Activated CD4-positive, alpha-beta memory T cell treated with anti-CD3 and anti-CD28 coated beads, Interleukin-2, amount 10 ng/mL, durations not matched to agents 7 days and 5 days (primary cell): ENCODE data around the gene PTPRE. TPM values are rescaled to one million over a fixed set of nuclear protein-coding genes. Genes with fewer than 3 reads are reported as not detected.
A peak's percentile ranks its signal among the peaks of the same experiment; 100 is the strongest.

Experiments
- CTCF ChIA-PET: fragments of 350-600 bp; sonication (Branson Sonifier 250); formaldehyde crosslinking; loops from one replicate; lab custom pipeline; 2021; ENCODE audit warnings: antibody characterized with exemption, inconsistent platforms; lab: Charles Lee
- POLR2A ChIA-PET: fragments of 350-600 bp; sonication (Branson Sonifier 250); formaldehyde crosslinking; loops from one replicate; lab custom pipeline; 2021; ENCODE audit warnings: antibody characterized with exemption; lab: Charles Lee
- DNase-seq: peaks from one replicate; pipeline ENCODE4 v3.0.0-alpha.2; 2020
- H3K27ac Mint-ChIP-seq: one replicate; pipeline ENCODE4 v1.8.0; 2021; ENCODE audit warnings: mild to moderate bottlenecking, mixed read lengths
- H3K27me3 Mint-ChIP-seq: one replicate; pipeline ENCODE4 v1.8.0; 2021; ENCODE audit warnings: mixed read lengths
- H3K36me3 Mint-ChIP-seq: one replicate; pipeline ENCODE4 v1.8.0; 2021; ENCODE audit warnings: low read depth, mixed read lengths
- H3K4me1 Mint-ChIP-seq: one replicate; pipeline ENCODE4 v1.8.0; 2021; ENCODE audit warnings: mixed read lengths
- H3K4me3 Mint-ChIP-seq: one replicate; pipeline ENCODE4 v1.8.0; 2021; ENCODE audit warnings: mild to moderate bottlenecking, mixed read lengths
- H3K9me3 Mint-ChIP-seq: one replicate; pipeline ENCODE4 v1.8.0; 2021; ENCODE audit warnings: mixed read lengths
- total RNA-seq, 2 experiments: library from RNA; stranded (reverse); gene quantifications; one replicate each; pipeline ENCODE4 v1.2.3, GENCODE V29; 2021

PTPRE gene
- total RNA-seq, 2 experiments from 2014 or later: 29.2 to 30.6 TPM

GRCh38 chr10:127874671-127875448 lies 32.0 kb upstream of the PTPRE start:
- ChIA-PET CTCF (interaction anchor here (1.6 kb wide), 2 partner anchors 32 to 136 kb away, joined by 5 to 11 read pairs; partner anchors contain the start of gene PTPRE), POLR2A (interaction anchor here (0.8 kb wide), 1 partner anchor 172 kb away, joined by 3 read pairs; no protein-coding TSS in a partner anchor)
- Mint-ChIP-seq H3K36me3 (no peaks in the 10 kb centered on the region), H3K4me3 (no peak overlapping the region), H3K27ac (no peak overlapping the region), H3K4me1 (peaks cover 44% of the 10 kb centered on the region), H3K27me3 (peaks cover 12% of the 10 kb centered on the region), H3K9me3 (no peaks in the 10 kb centered on the region)
- no peak for DNase-seq

- Mint-ChIP-seq H3K4me3 (no peak overlapping the region), H3K4me1 (peaks cover 49% of the 10 kb centered on the region), H3K27me3 (peaks cover 8% of the 10 kb centered on the region), H3K9me3 (no peaks in the 10 kb centered on the region), H3K36me3 (no peaks in the 10 kb centered on the region), H3K27ac (no peak overlapping the region)
- ChIA-PET CTCF (interaction anchor here (1.6 kb wide), 2 partner anchors 31 to 136 kb away, joined by 5 to 11 read pairs; partner anchors contain the start of gene PTPRE), POLR2A (no interaction called here)
- no peak for DNase-seq
Measured at GRCh38 chr10:127875449-127875765, 31.5 kb upstream of the PTPRE start.

DNA sequence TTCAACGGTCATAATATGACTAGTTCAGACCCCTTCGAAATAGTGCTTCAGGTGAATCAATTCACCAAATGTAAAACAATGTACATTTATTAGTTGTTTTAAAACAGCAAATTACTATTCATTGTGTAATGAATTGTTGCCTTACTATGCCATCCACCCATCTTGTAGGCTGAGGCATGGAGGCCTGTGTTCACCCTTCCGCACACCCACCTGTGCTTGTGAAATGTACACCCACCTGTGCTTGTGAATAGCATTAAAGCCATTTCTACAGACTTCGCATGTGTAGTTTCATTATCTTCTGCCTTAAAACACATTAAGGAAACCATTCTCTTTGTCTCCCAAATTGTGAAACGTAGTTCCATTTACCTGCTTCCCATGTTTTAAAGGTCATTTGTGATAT lies 31.0 kb upstream of the PTPRE start:
- CTCF ChIA-PET: interaction anchor here (1.0 kb wide), 1 partner anchor 136 kb away, joined by 3 read pairs; no protein-coding TSS in a partner anchor

GRCh38 chr10:127877116-127877515 lies 29.8 kb upstream of the PTPRE start:
- DNase-seq: peak; percentile 38
- Mint-ChIP-seq H3K27me3 (peaks cover 1% of the 10 kb centered on the region), H3K4me1 (peaks cover 62% of the 10 kb centered on the region)

More for the DNA sequence above, 31.0 kb upstream of the PTPRE start:
- H3K27ac Mint-ChIP-seq: no peak overlapping the region
- no peak for DNase-seq
- H3K36me3 Mint-ChIP-seq: no peaks in the 10 kb centered on the region
- H3K4me1 Mint-ChIP-seq: peaks cover 54% of the 10 kb centered on the region
- POLR2A ChIA-PET: no interaction called here
- H3K9me3 Mint-ChIP-seq: no peaks in the 10 kb centered on the region
- peaks cover 5% of the 10 kb centered on the region for H3K27me3 Mint-ChIP-seq
- H3K4me3 Mint-ChIP-seq: no peak overlapping the region

DNA sequence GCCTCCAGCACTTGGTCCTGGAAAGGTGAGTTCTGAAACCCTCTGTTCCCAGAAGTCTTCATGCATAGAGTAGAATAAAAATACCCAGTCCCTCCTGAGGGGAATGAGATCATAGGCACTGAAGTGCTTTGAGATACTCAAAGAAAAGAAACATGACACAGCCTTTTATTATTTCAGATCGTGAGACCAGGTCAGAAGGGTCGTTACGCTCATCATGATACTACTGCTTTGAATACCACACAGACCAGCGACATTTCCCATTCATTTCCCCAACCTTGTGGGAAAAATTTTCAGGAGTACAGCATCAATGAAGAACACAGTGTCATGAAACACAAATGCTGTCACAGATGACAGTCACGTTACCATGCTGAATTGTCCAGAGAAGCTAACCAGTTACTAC lies 29.2 kb upstream of the PTPRE start:
- no peak overlapping the region for H3K4me3 Mint-ChIP-seq

More at GRCh38 chr10:127877116-127877515, 29.8 kb upstream of the PTPRE start:
- ChIA-PET CTCF (interaction anchor here (1.0 kb wide), 1 partner anchor 134 kb away, joined by 3 read pairs; no protein-coding TSS in a partner anchor), POLR2A (no interaction called here)
- H3K4me3 Mint-ChIP-seq: no peak overlapping the region
- no peaks in the 10 kb centered on the region for H3K9me3 Mint-ChIP-seq
- H3K27ac Mint-ChIP-seq: peak overlapping the region; percentile 50
- H3K36me3 Mint-ChIP-seq: no peaks in the 10 kb centered on the region

DNA sequence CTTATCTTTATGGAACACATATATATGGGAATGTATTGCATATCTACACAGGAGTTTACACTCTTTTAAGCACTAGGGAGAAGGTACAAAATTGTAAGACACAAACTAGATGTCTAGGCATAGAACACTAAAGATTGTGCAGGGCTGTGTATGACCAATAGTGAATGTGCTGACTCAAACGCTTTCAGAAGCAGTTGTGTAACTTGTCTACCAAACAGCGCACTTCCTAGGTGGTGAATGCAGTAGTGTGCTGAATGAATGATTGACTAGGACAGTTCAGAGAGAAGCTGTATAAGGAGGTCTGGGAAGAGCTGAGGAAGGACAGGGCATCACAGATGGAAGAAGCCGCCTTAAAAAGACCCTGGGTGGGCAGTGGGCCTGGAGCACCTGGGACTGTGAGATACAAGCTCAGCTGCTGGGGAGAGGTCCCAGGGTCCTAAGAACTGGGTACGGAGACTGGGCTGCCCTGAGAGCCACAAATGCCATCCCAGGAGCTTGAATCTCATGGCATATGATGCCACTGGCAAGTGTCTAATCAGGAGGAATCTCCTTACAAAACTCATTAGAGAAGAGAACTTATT lies 28.3 kb upstream of the PTPRE start:
- DNase-seq: no peak
- H3K9me3 Mint-ChIP-seq: no peaks in the 10 kb centered on the region
- ChIA-PET POLR2A (interaction anchor here (0.9 kb wide), 1 partner anchor 247 kb away, joined by 3 read pairs; no protein-coding TSS in a partner anchor), CTCF (interaction anchor here (1.2 to 2.2 kb wide), 3 partner anchors 8 to 191 kb away, joined by 6 to 9 read pairs (median 7); no protein-coding TSS in a partner anchor)
- peaks cover 68% of the 10 kb centered on the region for H3K4me1 Mint-ChIP-seq
- H3K4me3 Mint-ChIP-seq: no peak overlapping the region
- no peaks in the 10 kb centered on the region for H3K36me3 Mint-ChIP-seq
- peaks cover 1% of the 10 kb centered on the region for H3K27me3 Mint-ChIP-seq
- no peak overlapping the region for H3K27ac Mint-ChIP-seq

More for the DNA sequence above, 29.2 kb upstream of the PTPRE start:
- no peaks in the 10 kb centered on the region for H3K36me3 Mint-ChIP-seq
- ChIA-PET POLR2A (no interaction called here), CTCF (no interaction called here)
- H3K9me3 Mint-ChIP-seq: no peaks in the 10 kb centered on the region
- peak overlapping the region; percentile 50 for H3K27ac Mint-ChIP-seq
- peaks cover 1% of the 10 kb centered on the region for H3K27me3 Mint-ChIP-seq
- peaks cover 67% of the 10 kb centered on the region for H3K4me1 Mint-ChIP-seq
- DNase-seq: no peak

DNA sequence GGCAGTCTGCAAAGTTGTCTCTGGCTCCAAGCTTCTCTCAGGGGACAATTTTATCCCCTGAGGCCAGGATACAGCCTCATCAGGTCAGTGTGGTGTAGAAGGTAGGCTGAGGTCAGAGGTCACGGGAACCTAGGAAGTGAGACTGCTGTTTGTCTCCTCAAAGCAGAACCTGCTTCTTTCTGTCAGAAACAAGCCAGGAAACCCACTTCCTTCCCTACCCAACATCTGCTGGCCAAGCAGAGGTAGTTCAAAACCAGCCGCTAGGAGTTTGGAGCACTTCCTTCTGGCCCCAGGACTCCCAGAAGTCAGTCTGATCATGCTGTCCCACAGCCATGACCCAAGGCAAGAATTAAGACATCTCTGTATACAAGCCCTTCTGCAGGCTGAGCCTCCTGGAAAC lies 26.3 kb upstream of the PTPRE start:
- Mint-ChIP-seq H3K9me3 (no peaks in the 10 kb centered on the region), H3K36me3 (no peaks in the 10 kb centered on the region)

GRCh38 chr10:127881262-127881661 lies 25.6 kb upstream of the PTPRE start:
- Mint-ChIP-seq H3K4me3 (no peak overlapping the region), H3K27ac (no peak overlapping the region), H3K9me3 (no peaks in the 10 kb centered on the region), H3K36me3 (no peaks in the 10 kb centered on the region), H3K27me3 (peaks cover 9% of the 10 kb centered on the region), H3K4me1 (peaks cover 61% of the 10 kb centered on the region)
- POLR2A ChIA-PET: interaction anchor here (1.8 kb wide), 1 partner anchor 9 kb away, joined by 5 read pairs; no protein-coding TSS in a partner anchor
- CTCF ChIA-PET: interaction anchor here (1.0 kb wide), 1 partner anchor 26 kb away, joined by 3 read pairs; the partner anchor contains the start of gene PTPRE
- no peak for DNase-seq

More for the DNA sequence above, 26.3 kb upstream of the PTPRE start:
- POLR2A ChIA-PET: interaction anchor here (1.8 to 1.9 kb wide), 2 partner anchors 9 to 168 kb away, joined by 5 read pairs; no protein-coding TSS in a partner anchor
- H3K27ac Mint-ChIP-seq: peak overlapping the region; percentile 80
- peaks cover 61% of the 10 kb centered on the region for H3K4me1 Mint-ChIP-seq
- CTCF ChIA-PET: interaction anchor here (1.0 to 2.2 kb wide), 3 partner anchors 10 to 189 kb away, joined by 3 to 9 read pairs (median 7); no protein-coding TSS in a partner anchor
- H3K27me3 Mint-ChIP-seq: peaks cover 5% of the 10 kb centered on the region
- peak; percentile 35 for DNase-seq
- H3K4me3 Mint-ChIP-seq: no peak overlapping the region

DNA sequence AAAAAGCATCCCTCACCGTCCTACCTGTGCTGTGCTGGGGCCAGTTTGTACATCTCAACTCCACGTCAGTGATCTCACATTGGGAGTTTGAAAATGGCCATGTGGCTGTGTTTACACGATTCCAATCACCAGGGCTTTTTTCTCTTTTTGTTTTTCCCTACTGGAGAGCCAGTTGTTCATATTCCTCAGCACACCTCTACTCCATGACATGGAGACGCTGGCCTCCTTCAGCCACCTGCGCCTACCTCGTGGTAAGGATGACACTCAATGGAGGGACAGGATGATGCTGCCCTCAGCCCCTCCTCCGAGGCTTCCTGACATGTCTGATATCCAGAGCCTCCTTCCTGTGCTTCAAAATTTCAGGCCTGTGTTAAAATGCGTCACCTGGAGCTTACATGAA lies 24.5 kb upstream of the PTPRE start:
- H3K27ac Mint-ChIP-seq: no peak overlapping the region
- H3K4me1 Mint-ChIP-seq: peaks cover 52% of the 10 kb centered on the region
- no peaks in the 10 kb centered on the region for H3K9me3 Mint-ChIP-seq
- CTCF ChIA-PET: interaction anchor here (1.0 kb wide), 1 partner anchor 25 kb away, joined by 3 read pairs; the partner anchor contains the start of gene PTPRE
- H3K4me3 Mint-ChIP-seq: no peak overlapping the region
- POLR2A ChIA-PET: no interaction called here
- peaks cover 9% of the 10 kb centered on the region for H3K27me3 Mint-ChIP-seq
- DNase-seq: no peak
- no peaks in the 10 kb centered on the region for H3K36me3 Mint-ChIP-seq

- ChIA-PET POLR2A (no interaction called here), CTCF (no interaction called here)
- no peaks in the 10 kb centered on the region for H3K36me3 Mint-ChIP-seq
- H3K4me1 Mint-ChIP-seq: peaks cover 50% of the 10 kb centered on the region
- H3K4me3 Mint-ChIP-seq: no peak overlapping the region
- no peaks in the 10 kb centered on the region for H3K9me3 Mint-ChIP-seq
- DNase-seq: no peak
- H3K27me3 Mint-ChIP-seq: peaks cover 9% of the 10 kb centered on the region
- no peak overlapping the region for H3K27ac Mint-ChIP-seq
Measured at GRCh38 chr10:127882801-127883459, 24.0 kb upstream of the PTPRE start.

DNA sequence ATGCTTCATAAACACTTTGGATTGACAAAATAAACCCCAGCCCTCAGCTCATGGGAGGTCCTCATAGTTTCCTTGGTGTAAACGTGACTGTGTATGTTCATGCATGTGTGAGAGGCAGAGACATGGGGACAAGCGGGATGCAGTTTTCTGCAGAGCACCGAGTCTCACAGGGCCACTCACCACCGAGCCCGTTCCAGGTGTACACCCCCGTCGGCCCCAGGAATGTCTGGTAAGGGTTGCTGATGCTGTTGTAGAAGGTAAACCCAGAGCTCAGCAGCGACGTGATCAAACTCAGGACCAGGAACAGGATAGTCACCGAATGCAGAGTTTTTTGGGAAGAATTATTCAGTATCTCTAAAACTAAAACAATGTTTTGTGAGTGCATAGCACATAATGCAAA lies 23.4 kb upstream of the PTPRE start:
- H3K27me3 Mint-ChIP-seq: peaks cover 9% of the 10 kb centered on the region
- POLR2A ChIA-PET: no interaction called here

GRCh38 chr10:127884501-127884900 lies 22.4 kb upstream of the PTPRE start:
- CTCF ChIA-PET: no interaction called here
- Mint-ChIP-seq H3K4me3 (no peak overlapping the region), H3K36me3 (no peaks in the 10 kb centered on the region), H3K4me1 (peaks cover 38% of the 10 kb centered on the region), H3K27me3 (peaks cover 10% of the 10 kb centered on the region), H3K9me3 (no peaks in the 10 kb centered on the region), H3K27ac (no peak overlapping the region)
- POLR2A ChIA-PET: no interaction called here
- DNase-seq: no peak

More for the DNA sequence above, 23.4 kb upstream of the PTPRE start:
- CTCF ChIA-PET: no interaction called here
- Mint-ChIP-seq H3K36me3 (no peaks in the 10 kb centered on the region), H3K9me3 (no peaks in the 10 kb centered on the region), H3K4me3 (no peak overlapping the region), H3K4me1 (peaks cover 46% of the 10 kb centered on the region), H3K27ac (no peak overlapping the region)
- DNase-seq: no peak
